K562 (cell line): ENCODE measurements around the gene DNAAF6. TPM values are rescaled to one million over a fixed set of nuclear protein-coding genes. Genes with fewer than 3 reads are reported as not detected.
A peak's percentile ranks its signal among the peaks of the same experiment; 100 is the strongest.

Experiments
- AFF4 ChIP-seq: sonication (generic); formaldehyde crosslinking; IDR thresholded peaks from 2 replicates; pipeline ENCODE4 v1.8.0; 2023; ENCODE audit warnings: mild to moderate bottlenecking, missing genetic modification reagents
- CC2D1A ChIP-seq: fragments of 450-650 bp; IDR thresholded peaks from 2 replicates; pipeline ENCODE4 v1.6.1; 2017; ENCODE audit warnings: mild to moderate bottlenecking
- CCNT2 ChIP-seq: IDR thresholded peaks from 2 replicates; pipeline ENCODE4 v1.6.1; 2011; ENCODE audit warnings: borderline replicate concordance, low read depth, mild to moderate bottlenecking, moderate library complexity, mixed read lengths, low read length; ENCODE audit not compliant: insufficient read length; ENCODE audit errors: extremely low read depth
- HNRNPK ChIP-seq: fragments of 200-400 bp; formaldehyde crosslinking; IDR thresholded peaks from one replicate; pipeline ENCODE4 v1.6.1; 2018; ENCODE audit warnings: mild to moderate bottlenecking, low read depth, low read length; ENCODE audit not compliant: poor library complexity, severe bottlenecking
- JUNB ChIP-seq: fragments of 450-650 bp; formaldehyde crosslinking; conservative IDR thresholded peaks from 2 replicates; pipeline ENCODE4 v1.4.0; 2020; ENCODE audit warnings: mild to moderate bottlenecking
- L3MBTL2 ChIP-seq: fragments of 450-650 bp; IDR thresholded peaks from 2 replicates; pipeline ENCODE4 v1.6.1; 2016; ENCODE audit warnings: mild to moderate bottlenecking, moderate library complexity
- NFIX ChIP-seq: fragments of 250-450 bp; sonication (Bioruptor Pico); IDR thresholded peaks from 2 replicates; pipeline ENCODE4 v1.4.0; 2020; ENCODE audit warnings: low read depth, mild to moderate bottlenecking, moderate library complexity
- POLR2A ChIP-seq: fragments of 450-650 bp; conservative IDR thresholded peaks from 2 replicates; pipeline ENCODE4 v1.6.1; 2016
- SNAPC5 ChIP-seq: fragments of 250-450 bp; sonication (Bioruptor Pico); IDR thresholded peaks from 2 replicates; pipeline ENCODE4 v1.8.0; 2021; ENCODE audit warnings: moderate library complexity, mild to moderate bottlenecking, inconsistent platforms
- STAG1 ChIP-seq: sonication (generic); formaldehyde crosslinking; IDR thresholded peaks from 2 replicates; pipeline ENCODE4 v1.5.0; 2020; ENCODE audit warnings: missing genetic modification reagents, borderline replicate concordance
- UBTF ChIP-seq, 2 experiments: IDR thresholded peaks; 2 replicates each; pipeline ENCODE4 v1.6.1; 2012; ENCODE audit warnings: improper control_type of control experiment in 2 of 2, low read depth in 2 of 2, low read length in 2 of 2, borderline replicate concordance in 1 of 2
- ZBTB9 ChIP-seq: fragments of 450-650 bp; formaldehyde crosslinking; IDR thresholded peaks from 2 replicates; pipeline ENCODE4 v1.4.0; 2020; ENCODE audit warnings: mild to moderate bottlenecking, moderate library complexity
- ZEB2 ChIP-seq: fragments of 450-650 bp; IDR thresholded peaks from 2 replicates; pipeline ENCODE4 v1.6.1; 2016
- ZNF12 ChIP-seq: sonication (generic); formaldehyde crosslinking; IDR thresholded peaks from 2 replicates; pipeline ENCODE4 v1.4.0; 2020; ENCODE audit warnings: mild to moderate bottlenecking, missing genetic modification reagents
- polyA plus RNA-seq, 8 experiments: library from polyadenylated mRNA; depleted of rRNA in 4 of 8; stranded (reverse) in 5 of 8; unstranded in 3 of 8; fragments of >200 nt; fragmentation: Nextera tagmentation in 2 of 8; fragmentation: Illumina TruSeq in 1 of 8; extraction: Ambion mirVana in 2 of 8; extraction: Trizol in 1 of 8; gene quantifications; 2 replicates each; pipeline versions ENCODE4 v1.2.1 to v1.2.3, GENCODE V29; 2011 to 2014; ENCODE audit warnings: inconsistent platforms in 1 of 8, missing spikeins in 1 of 8
- total RNA-seq, 7 experiments: library from RNA; depleted of rRNA in 6 of 7; stranded (reverse); fragments of >200 nt in 6 of 7; fragmentation: Illumina TruSeq in 2 of 7; extraction: Trizol in 2 of 7; gene quantifications; 2 replicates each; pipeline versions ENCODE4 v1.2.1 to v1.2.3, GENCODE V29; 2011 to 2021; ENCODE audit warnings: low replicate concordance in 1 of 7

Gene DNAAF6
- total and polyA plus RNA-seq, 9 of the 15 experiments (the other 6 are each of a cell fraction or from before 2014, with no cell fraction given), result 0.04 to 0.17 (median 0.14) TPM; not detected in 4

GRCh38 chrX:107205770-107206696 lies at the start of gene DNAAF6, which contains the start of gene NUP62CL (continued):
- TF ChIP-seq UBTF (IDR thresholded peaks at IDR 0.05; ENCODE audit: borderline replicate concordance in 1 of 2, low read depth in 2 of 2, low read length in 2 of 2) (peak; percentile 33 to 58; a peak in 2 of 4 replicates), CC2D1A (peak; percentile 69; the same call in 1 of the 2 replicates), HNRNPK (no peak), NFIX (no peak), SNAPC5 (no peak), ZBTB9 (CRISPR knock-in tag) (no peak), ZEB2 (no peak), STAG1 (no peak), POLR2A (peak; percentile 84), ZNF12 (CRISPR knock-in tag) (no peak), JUNB (CRISPR knock-in tag) (no peak), AFF4 (CRISPR knock-in tag) (no peak), CCNT2 (no peak), L3MBTL2 (peak; percentile 74)
